A673 (cell line): ENCODE data around the gene CCDC183.

Experiments
- EZH2 ChIP-seq: fragments of 200-600 bp; sonication (generic); IDR thresholded peaks from 2 replicates; pipeline ENCODE4 v1.6.1; 2017; ENCODE audit warnings: borderline replicate concordance, low read depth, mild to moderate bottlenecking, mixed read lengths, antibody characterized with exemption, low read length; ENCODE audit not compliant: poor library complexity, severe bottlenecking
- TF ChIP-seq, protein P1 (sequence below): fragments of 300-800, 200-600 bp; sonication (generic); conservative IDR thresholded peaks from 2 replicates; pipeline ENCODE4 v1.5.1; 2017; ENCODE audit warnings: low read depth, mild to moderate bottlenecking, antibody characterized with exemption, low read length, moderate library complexity, mixed read lengths

DNA sequence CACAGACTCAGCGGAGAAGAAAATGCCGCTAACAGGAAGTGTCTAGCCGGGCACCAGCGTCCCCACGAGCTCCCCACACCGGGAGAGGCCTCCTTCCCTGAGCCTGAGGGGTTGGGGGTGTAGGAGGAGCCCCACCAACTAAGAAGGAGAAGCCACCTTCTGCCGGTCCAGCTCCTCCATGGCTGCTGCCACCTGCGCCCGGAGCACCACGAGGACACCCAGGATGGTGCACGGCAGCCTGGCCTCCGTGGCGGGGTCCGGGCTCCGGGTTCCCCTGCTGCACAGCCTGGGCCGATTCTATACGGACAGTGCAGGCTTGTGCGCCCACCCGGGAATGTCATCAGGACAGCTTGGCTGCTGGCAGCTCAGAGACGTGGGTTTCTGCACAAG, 38.4 kb upstream of the CCDC183 start:
- TF ChIP-seq, protein P1, sequence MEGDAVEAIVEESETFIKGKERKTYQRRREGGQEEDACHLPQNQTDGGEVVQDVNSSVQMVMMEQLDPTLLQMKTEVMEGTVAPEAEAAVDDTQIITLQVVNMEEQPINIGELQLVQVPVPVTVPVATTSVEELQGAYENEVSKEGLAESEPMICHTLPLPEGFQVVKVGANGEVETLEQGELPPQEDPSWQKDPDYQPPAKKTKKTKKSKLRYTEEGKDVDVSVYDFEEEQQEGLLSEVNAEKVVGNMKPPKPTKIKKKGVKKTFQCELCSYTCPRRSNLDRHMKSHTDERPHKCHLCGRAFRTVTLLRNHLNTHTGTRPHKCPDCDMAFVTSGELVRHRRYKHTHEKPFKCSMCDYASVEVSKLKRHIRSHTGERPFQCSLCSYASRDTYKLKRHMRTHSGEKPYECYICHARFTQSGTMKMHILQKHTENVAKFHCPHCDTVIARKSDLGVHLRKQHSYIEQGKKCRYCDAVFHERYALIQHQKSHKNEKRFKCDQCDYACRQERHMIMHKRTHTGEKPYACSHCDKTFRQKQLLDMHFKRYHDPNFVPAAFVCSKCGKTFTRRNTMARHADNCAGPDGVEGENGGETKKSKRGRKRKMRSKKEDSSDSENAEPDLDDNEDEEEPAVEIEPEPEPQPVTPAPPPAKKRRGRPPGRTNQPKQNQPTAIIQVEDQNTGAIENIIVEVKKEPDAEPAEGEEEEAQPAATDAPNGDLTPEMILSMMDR: no peak
- no peak for TF ChIP-seq EZH2
